Peyer's patch (tissue), 4 donors: ENCODE measurements around the gene BTBD1. TPM values are rescaled to one million over a fixed set of nuclear protein-coding genes. Genes with fewer than 3 reads are reported as not detected.

Experiments used
- DNase-seq, 3 donors: peaks; one replicate each; pipeline ENCODE4 v3.0.0-alpha.2; 2017 to 2019
- H3K27ac ChIP-seq, 4 donors: fragments of 200-600 bp; sonication (generic); one replicate each; pipeline ENCODE4 v1.5.1; 2016 to 2019
- H3K27me3 ChIP-seq, 2 donors: fragments of 200-600 bp; sonication (generic); one replicate each; pipeline ENCODE4 v1.5.1; 2019
- H3K36me3 ChIP-seq, 3 donors: fragments of 200-600 bp; sonication (generic); one replicate each; pipeline ENCODE4 v1.5.1; 2016 to 2019
- H3K4me1 ChIP-seq, 4 donors: fragments of 200-600 bp; sonication (generic); one replicate each; pipeline ENCODE4 v1.5.1; 2016 to 2019
- H3K4me3 ChIP-seq, 4 donors: fragments of 200-600 bp; sonication (generic); 1 replicate in 3 of 4; 2 replicates in 1 of 4; pipeline ENCODE4 v1.5.1; 2016 to 2019; ENCODE audit warnings: mild to moderate bottlenecking in 1 of 4
- H3K9me3 ChIP-seq, 4 donors: fragments of 200-600 bp; sonication (generic); one replicate each; pipeline ENCODE4 v1.5.1; 2016 to 2019; ENCODE audit warnings: mild to moderate bottlenecking in 1 of 4
- POLR2A ChIP-seq, 2 donors: fragments of 450-650 bp; IDR thresholded peaks; one replicate each; pipeline ENCODE4 v1.5.1; 2017; ENCODE audit warnings: antibody characterized with exemption in 2 of 2, mild to moderate bottlenecking in 2 of 2, moderate library complexity in 2 of 2
- total RNA-seq, 4 donors: library from RNA; depleted of rRNA; stranded (reverse); fragments of >200 nt; gene quantifications; one replicate each; pipeline ENCODE4 v1.1.0, GENCODE V29; 2016
- TF ChIP-seq, protein P1 (sequence below), 6 experiments: fragments of 450-650 bp in 4 of 6; fragments of 200-600 bp in 2 of 6; sonication (generic) in 1 of 6; IDR thresholded peaks; one replicate each; pipeline ENCODE4 v1.5.1; 2017 to 2019; ENCODE audit warnings: antibody characterized with exemption in 6 of 6, mild to moderate bottlenecking in 3 of 6, moderate library complexity in 1 of 6

The BTBD1 gene
- 10 to 100 TPM; 58.7 to 74.6 (median 68.9) TPM for total RNA-seq

DNA sequence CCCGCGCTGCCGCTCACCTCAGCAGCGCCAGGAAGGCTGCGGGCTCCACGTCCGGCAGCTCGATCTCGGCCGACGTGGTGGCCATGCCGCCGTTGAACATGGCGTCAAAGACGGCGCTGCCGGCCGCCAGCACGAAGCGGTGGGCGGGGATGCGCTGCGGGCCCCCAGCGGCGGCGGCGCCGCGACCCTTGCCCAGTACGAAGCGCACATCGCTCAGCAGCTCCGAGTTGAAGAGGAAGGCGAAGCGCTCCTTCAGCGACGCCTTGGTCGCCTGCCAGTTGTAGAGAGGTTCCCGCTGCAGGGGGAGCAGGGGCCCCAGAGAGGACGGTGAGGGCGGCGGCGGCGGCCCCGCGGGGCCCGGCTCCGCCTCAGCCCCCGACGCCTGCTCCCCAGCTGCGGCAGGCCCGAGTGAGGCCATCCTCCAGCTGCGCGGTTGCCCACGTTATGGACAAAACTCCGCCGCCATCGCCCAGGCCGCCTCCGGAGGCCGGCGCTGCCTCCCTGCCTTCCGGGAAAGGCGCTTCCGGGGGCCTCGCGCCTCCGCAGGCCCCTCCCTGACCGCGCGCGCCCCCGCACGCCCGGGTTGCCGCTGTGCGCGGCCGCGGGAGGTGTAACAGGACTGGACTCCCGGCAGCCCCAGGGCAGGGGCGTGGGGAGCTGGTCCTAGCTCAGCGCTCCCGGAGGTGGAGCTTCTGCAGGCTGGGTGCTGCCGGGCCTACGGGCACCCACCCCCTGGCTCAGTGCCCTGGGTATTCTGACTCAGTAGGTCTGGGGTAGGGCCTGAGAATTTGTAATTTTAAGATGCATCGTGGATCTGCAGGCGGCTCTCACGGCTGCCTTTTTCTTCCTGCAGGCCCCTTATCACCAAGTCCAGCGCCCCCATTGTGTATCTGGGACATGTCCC, at the start of gene BTBD1:
BTBD1 (minus strand) TSS at position 519 of the 904 bp plus-strand sequence; CDS start at position 418, 101 bp downstream.
- Histone ChIP-seq H3K36me3 (no peaks in the 10 kb centered on the region), H3K4me1 (peaks cover 0 to 40% (median 3%) of the 10 kb centered on the region in 4 donors), H3K27me3 (no peaks in the 10 kb centered on the region), H3K27ac (peak within 1 kb of the TSS; percentile 90 to 97 (median 94)), H3K4me3 (peak within 1 kb of the TSS; percentile 85 to 98 (median 97)), H3K9me3 (no peaks in the 10 kb centered on the region)
- TF ChIP-seq POLR2A (IDR thresholded peaks at IDR 0.05) = peak; percentile 90 to 93
- TF ChIP-seq, protein P1, sequence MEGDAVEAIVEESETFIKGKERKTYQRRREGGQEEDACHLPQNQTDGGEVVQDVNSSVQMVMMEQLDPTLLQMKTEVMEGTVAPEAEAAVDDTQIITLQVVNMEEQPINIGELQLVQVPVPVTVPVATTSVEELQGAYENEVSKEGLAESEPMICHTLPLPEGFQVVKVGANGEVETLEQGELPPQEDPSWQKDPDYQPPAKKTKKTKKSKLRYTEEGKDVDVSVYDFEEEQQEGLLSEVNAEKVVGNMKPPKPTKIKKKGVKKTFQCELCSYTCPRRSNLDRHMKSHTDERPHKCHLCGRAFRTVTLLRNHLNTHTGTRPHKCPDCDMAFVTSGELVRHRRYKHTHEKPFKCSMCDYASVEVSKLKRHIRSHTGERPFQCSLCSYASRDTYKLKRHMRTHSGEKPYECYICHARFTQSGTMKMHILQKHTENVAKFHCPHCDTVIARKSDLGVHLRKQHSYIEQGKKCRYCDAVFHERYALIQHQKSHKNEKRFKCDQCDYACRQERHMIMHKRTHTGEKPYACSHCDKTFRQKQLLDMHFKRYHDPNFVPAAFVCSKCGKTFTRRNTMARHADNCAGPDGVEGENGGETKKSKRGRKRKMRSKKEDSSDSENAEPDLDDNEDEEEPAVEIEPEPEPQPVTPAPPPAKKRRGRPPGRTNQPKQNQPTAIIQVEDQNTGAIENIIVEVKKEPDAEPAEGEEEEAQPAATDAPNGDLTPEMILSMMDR (IDR thresholded peaks at IDR 0.05) = peak in 3 of 6 experiments; percentile 4 to 5 (median 4)
- peak; percentile 87 to 94 (median 94) for DNase-seq

DNA sequence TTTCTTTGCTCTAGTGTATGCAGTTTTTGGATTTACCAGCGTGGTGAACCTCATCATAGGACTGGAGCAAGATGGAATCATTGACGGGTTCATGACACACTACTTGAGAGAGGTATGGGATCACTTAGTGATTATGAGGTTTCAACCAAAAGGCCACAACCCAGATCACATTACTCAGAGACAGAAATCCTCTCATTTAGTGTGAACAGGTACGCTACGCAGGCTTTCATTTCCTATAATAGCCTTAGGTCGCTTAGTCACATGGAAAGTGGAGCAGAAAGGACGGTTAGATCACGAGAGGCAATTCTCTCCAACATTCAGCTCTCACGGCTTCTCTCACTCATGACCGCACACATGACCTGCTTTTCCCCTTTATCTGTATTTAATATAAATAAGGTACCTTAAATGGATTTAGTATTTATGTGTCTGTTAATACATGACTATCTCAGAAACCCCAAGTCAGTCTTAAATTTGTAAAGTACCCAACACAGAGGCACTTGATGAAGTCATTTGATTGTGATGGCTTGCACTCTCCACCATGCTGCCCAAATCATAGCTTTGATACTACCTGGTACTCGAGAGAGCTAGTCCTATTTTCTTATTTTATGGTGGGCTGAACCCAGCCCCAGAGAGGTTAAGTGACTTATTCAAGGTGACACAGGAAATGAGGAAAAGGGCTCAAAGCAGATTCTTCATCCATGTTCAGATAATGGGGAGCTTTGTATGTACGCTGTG, 48.9 kb upstream of the BTBD1 start:
- H3K27ac ChIP-seq = no peak overlapping the region
- H3K9me3 ChIP-seq = no peaks in the 10 kb centered on the region
- no peak overlapping the region for H3K4me3 ChIP-seq
- H3K27me3 ChIP-seq = no peaks in the 10 kb centered on the region
- no peak for DNase-seq
- H3K36me3 ChIP-seq = no peaks in the 10 kb centered on the region
- TF ChIP-seq, protein P1 (IDR thresholded peaks at IDR 0.05) = no peak
- TF ChIP-seq POLR2A (IDR thresholded peaks at IDR 0.05) = no peak
- H3K4me1 ChIP-seq = no peaks in the 10 kb centered on the region

DNA sequence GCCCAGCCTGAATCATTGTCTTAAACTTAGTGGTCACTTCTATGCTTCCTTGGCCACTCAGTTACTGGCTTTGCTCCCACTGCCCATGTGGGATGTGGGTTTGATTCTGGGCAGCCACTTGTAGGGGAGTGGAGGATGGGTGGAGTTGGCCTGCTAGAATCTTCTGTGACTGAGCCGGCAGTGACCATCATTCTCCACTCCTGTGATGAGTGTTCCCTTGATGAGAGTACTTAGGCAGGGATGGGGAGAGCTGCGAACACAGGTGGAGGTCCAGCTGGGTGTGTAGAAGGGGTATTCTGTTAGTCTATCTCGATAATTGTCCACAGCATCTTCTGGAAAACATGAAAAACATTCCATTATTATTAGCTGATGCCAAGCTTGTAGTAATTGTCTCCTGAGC, 48.4 kb upstream of the BTBD1 start:
- TF ChIP-seq, protein P1 (IDR thresholded peaks at IDR 0.05) = no peak
- no peak for TF ChIP-seq POLR2A (IDR thresholded peaks at IDR 0.05)
- Histone ChIP-seq H3K9me3 (no peaks in the 10 kb centered on the region), H3K4me1 (no peaks in the 10 kb centered on the region), H3K27me3 (no peaks in the 10 kb centered on the region), H3K36me3 (no peaks in the 10 kb centered on the region), H3K4me3 (no peak overlapping the region), H3K27ac (no peak overlapping the region)
- no peak for DNase-seq

DNA sequence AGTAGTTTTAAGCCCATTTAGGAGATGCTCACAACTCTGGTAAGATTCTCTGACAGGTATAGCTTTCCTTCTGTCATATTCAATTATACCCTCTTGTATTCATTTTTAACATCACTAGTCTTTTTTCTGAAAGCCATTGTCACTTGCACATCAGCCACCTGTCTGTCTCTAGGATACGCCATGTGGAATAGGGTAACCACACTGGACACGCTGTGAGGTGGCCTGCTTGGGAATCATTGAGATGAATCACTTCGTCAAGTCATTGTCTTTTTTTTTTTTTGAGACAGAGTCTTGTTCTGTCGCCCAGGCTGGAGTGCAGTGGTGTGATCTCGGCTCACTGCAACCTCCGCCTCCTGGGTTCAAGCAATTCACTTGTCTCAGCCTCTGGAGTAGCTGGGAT, 47.8 kb upstream of the BTBD1 start:
- TF ChIP-seq POLR2A (IDR thresholded peaks at IDR 0.05) = no peak
- TF ChIP-seq, protein P1 (IDR thresholded peaks at IDR 0.05) = no peak
- Histone ChIP-seq H3K9me3 (no peaks in the 10 kb centered on the region), H3K27me3 (no peaks in the 10 kb centered on the region), H3K4me3 (no peak overlapping the region), H3K4me1 (no peaks in the 10 kb centered on the region), H3K36me3 (no peaks in the 10 kb centered on the region), H3K27ac (no peak overlapping the region)
- no peak for DNase-seq

DNA sequence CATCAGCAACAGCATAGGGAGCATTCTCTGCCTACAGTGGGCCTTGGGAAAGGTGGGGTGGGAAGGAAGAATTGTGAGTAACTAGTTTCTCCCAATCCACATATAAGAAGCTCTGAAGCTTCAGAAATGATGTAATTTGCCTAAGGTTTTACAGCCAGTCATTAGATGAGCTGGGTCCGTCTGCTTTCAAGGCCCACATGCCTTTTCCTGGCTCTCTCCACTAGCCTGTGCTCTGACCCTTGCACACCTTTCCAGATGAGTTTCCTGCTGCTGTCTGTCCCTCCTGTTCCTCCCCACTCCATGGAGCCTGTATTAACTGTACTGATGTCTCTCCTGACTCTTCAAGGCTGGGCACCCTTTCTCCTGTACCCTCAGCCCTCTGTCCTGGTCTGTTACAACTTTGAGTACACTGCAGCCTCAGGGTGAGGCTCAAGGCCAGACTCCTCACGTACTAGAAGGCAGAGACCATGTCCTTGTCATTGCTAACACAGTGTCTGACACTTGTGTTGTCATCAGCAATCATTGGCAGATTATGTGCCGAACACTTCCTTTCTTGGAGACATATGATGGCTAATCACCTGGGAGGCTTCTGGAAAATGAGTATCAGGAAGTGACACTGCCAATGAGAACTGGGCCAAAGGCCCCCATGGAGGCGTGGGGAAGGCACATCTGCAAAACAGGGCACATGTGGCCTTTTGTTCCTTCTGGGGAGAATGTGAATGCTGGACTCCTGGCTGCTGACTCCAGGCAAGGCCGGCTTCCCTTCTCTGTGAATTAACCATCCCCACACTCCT, 47.0 kb upstream of the BTBD1 start:
- no peak for DNase-seq
- H3K27ac ChIP-seq = no peak overlapping the region
- H3K4me1 ChIP-seq = no peaks in the 10 kb centered on the region
- TF ChIP-seq, protein P1 (IDR thresholded peaks at IDR 0.05) = no peak
- no peak for TF ChIP-seq POLR2A (IDR thresholded peaks at IDR 0.05)
- no peaks in the 10 kb centered on the region for H3K27me3 ChIP-seq
- no peaks in the 10 kb centered on the region for H3K9me3 ChIP-seq
- no peak overlapping the region for H3K4me3 ChIP-seq
- no peaks in the 10 kb centered on the region for H3K36me3 ChIP-seq
